ENCODE measurements around the gene QRSL1.
"Not testable (repeated sequence)": the region's sequence is repeated elsewhere in the genome, so short reads cannot be mapped to it uniquely, and the experiment has no call there.

DNA sequence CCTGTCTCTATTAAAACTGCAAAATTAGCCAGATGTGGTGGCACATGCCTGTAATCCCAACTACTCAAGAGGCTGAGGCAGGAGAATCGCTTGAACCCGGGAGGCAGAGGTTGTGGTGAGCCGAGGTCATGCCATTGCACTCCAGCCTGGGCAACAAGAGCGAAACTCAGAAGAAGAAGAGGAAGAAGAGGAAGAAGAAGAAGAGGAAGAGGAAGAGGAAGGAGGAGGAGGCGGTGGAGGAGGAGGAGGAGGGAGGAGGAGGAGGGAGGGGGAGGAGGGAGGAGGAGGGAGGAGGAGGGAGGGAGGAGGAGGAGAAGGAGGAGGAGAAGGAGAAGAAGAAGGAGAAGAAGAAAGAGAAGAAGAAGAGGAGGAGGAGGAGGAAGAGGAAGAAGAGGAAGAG, 40.4 kb upstream of the QRSL1 start:
- TF ChIP-seq, protein P1, sequence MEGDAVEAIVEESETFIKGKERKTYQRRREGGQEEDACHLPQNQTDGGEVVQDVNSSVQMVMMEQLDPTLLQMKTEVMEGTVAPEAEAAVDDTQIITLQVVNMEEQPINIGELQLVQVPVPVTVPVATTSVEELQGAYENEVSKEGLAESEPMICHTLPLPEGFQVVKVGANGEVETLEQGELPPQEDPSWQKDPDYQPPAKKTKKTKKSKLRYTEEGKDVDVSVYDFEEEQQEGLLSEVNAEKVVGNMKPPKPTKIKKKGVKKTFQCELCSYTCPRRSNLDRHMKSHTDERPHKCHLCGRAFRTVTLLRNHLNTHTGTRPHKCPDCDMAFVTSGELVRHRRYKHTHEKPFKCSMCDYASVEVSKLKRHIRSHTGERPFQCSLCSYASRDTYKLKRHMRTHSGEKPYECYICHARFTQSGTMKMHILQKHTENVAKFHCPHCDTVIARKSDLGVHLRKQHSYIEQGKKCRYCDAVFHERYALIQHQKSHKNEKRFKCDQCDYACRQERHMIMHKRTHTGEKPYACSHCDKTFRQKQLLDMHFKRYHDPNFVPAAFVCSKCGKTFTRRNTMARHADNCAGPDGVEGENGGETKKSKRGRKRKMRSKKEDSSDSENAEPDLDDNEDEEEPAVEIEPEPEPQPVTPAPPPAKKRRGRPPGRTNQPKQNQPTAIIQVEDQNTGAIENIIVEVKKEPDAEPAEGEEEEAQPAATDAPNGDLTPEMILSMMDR (IDR thresholded peaks at IDR 0.05), result not testable (repeated sequence)
- not testable (repeated sequence) for TF ChIP-seq ZFX (IDR thresholded peaks at IDR 0.05; ENCODE audit: borderline replicate concordance)
